Keratinocyte (primary cell): ENCODE data around the gene RCBTB2. TPM values are rescaled to one million over a fixed set of nuclear protein-coding genes. Genes with fewer than 3 reads are reported as not detected.

Experiments
- DNase-seq: peaks from one replicate; pipeline ENCODE4 v3.0.0-alpha.2; 2011; ENCODE audit warnings: low read depth, missing footprints, low spot score
- FAIRE-seq: peaks from 2 replicates; lab custom pipeline; 2011; peaks lifted over from hg19 to GRCh38; lab: Jason Lieb, UNC
- H2AFZ ChIP-seq: 2 replicates; pipeline ENCODE4 v1.6.0; 2012; ENCODE audit warnings: low read length, control low read depth, inconsistent platforms; ENCODE audit not compliant: control insufficient read depth
- H3K27ac ChIP-seq: 2 replicates; pipeline ENCODE4 v1.5.1; 2011; ENCODE audit warnings: low read length; ENCODE audit not compliant: control insufficient read depth, insufficient read depth
- H3K27me3 ChIP-seq: 3 replicates; pipeline ENCODE4 v1.6.0; 2011; ENCODE audit warnings: low read length; ENCODE audit not compliant: control insufficient read depth, insufficient read depth; ENCODE audit errors: extremely low read depth
- H3K36me3 ChIP-seq, 2 experiments: 2 replicates in 1 of 2; 3 replicates in 1 of 2; pipeline ENCODE4 v1.5.1; 2011; ENCODE audit warnings: low read length in 2 of 2, mild to moderate bottlenecking in 1 of 2; ENCODE audit not compliant: control insufficient read depth in 2 of 2, insufficient read depth in 2 of 2; ENCODE audit errors: extremely low read depth in 1 of 2
- H3K4me1 ChIP-seq: 3 replicates; pipeline ENCODE4 v1.5.1; 2011; ENCODE audit warnings: low read length; ENCODE audit not compliant: control insufficient read depth, insufficient read depth; ENCODE audit errors: extremely low read depth
- H3K4me2 ChIP-seq: 3 replicates; pipeline ENCODE4 v1.6.0; 2011; ENCODE audit warnings: low read depth, low read length; ENCODE audit not compliant: control insufficient read depth, insufficient read depth; ENCODE audit errors: extremely low read depth
- H3K4me3 ChIP-seq, 3 experiments: fragments of 200-600 bp in 1 of 3; sonication (generic) in 1 of 3; 2 replicates in 2 of 3; 3 replicates in 1 of 3; pipeline ENCODE4 v1.5.1; 2011 to 2016; ENCODE audit warnings: low read length in 3 of 3, mild to moderate bottlenecking in 3 of 3, control low read depth in 2 of 3, inconsistent platforms in 1 of 3, low read depth in 1 of 3, mixed read lengths in 1 of 3, mixed run types in 1 of 3, moderate library complexity in 1 of 3; ENCODE audit not compliant: control insufficient read depth in 2 of 3, insufficient read depth in 2 of 3; ENCODE audit errors: extremely low read depth in 1 of 3
- H3K79me2 ChIP-seq: 2 replicates; pipeline ENCODE4 v1.6.0; 2012; ENCODE audit warnings: low read length; ENCODE audit not compliant: control insufficient read depth, insufficient read depth
- H3K9ac ChIP-seq: 3 replicates; pipeline ENCODE4 v1.6.0; 2011; ENCODE audit warnings: low read length; ENCODE audit not compliant: control insufficient read depth, insufficient read depth; ENCODE audit errors: extremely low read depth
- H3K9me1 ChIP-seq: 3 replicates; pipeline ENCODE4 v1.6.0; 2011; ENCODE audit warnings: low read length; ENCODE audit not compliant: control insufficient read depth, insufficient read depth; ENCODE audit errors: extremely low read depth
- H3K9me3 ChIP-seq: 2 replicates; pipeline ENCODE4 v1.5.1; 2012; ENCODE audit warnings: low read depth, low read length; ENCODE audit not compliant: control insufficient read depth
- H4K20me1 ChIP-seq: 3 replicates; pipeline ENCODE4 v1.6.0; 2011; ENCODE audit warnings: low read length; ENCODE audit not compliant: control insufficient read depth, insufficient read depth; ENCODE audit errors: extremely low read depth
- EZH2 ChIP-seq: IDR thresholded peaks from one replicate; pipeline ENCODE4 v1.6.1; 2012; ENCODE audit warnings: inconsistent platforms, mild to moderate bottlenecking, low read length, moderate library complexity
- dilution Hi-C: fragments of 300-500 bp; cut with MboI; formaldehyde crosslinking; loops from one replicate; pipeline ENCODE4 v1.7.0; 2020; ENCODE audit warnings: low sequenced_read_pairs; ENCODE audit not compliant: extremely low pct_ligation_motif_present
- polyA plus RNA-seq, 5 experiments: library from polyadenylated mRNA; depleted of rRNA in 3 of 5; stranded (reverse) in 3 of 5; stranded (forward) in 1 of 5; unstranded in 1 of 5; fragments of >200 nt; gene quantifications; 1 replicate in 1 of 5; 2 replicates in 3 of 5; 3 replicates in 1 of 5; pipeline versions ENCODE4 v1.2.1 to v1.2.3, GENCODE V29; 2011 to 2012; ENCODE audit warnings: missing spikeins in 2 of 5, low read depth in 1 of 5, low replicate concordance in 1 of 5
- TF ChIP-seq, protein P1 (sequence below), 3 experiments: IDR thresholded peaks in 1 of 3; conservative IDR thresholded peaks in 1 of 3; optimal IDR thresholded peaks in 1 of 3; 2 replicates in 2 of 3; 3 replicates in 1 of 3; pipeline versions ENCODE3 to v1.5.1; 2011; ENCODE audit warnings: low read length in 3 of 3, mild to moderate bottlenecking in 3 of 3, moderate library complexity in 2 of 3, control low read depth in 1 of 3, inconsistent platforms in 1 of 3; ENCODE audit not compliant: insufficient read depth in 2 of 3; ENCODE audit errors: extremely low read depth in 1 of 3

RCBTB2 gene
- polyA plus RNA-seq, 1 donor (not counting 4 experiments of a cell fraction or from before 2014, with no cell fraction given), result 5.5 TPM

DNA sequence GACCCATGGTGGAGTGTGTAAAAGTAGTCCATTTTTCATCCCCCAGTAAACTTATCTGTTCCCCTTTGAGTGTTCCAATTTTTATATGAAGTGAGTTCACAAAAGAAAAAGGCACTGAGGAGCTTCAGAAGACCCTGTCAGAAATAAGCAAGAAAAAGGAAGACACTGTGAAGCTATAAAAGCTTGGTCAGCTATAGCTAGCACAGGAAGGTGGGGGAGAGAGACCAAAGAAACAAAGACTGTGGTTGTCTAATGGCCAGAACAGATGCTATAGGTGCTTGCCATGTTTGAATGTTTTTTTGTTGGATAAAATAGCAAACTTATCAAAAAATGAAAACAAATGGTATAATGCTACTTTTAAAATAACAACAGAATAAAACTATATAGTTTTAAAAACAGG lies 46.5 kb downstream of the RCBTB2 start:
- H3K27ac ChIP-seq, result no peak overlapping the region
- TF ChIP-seq EZH2, result no peak
- TF ChIP-seq, protein P1, sequence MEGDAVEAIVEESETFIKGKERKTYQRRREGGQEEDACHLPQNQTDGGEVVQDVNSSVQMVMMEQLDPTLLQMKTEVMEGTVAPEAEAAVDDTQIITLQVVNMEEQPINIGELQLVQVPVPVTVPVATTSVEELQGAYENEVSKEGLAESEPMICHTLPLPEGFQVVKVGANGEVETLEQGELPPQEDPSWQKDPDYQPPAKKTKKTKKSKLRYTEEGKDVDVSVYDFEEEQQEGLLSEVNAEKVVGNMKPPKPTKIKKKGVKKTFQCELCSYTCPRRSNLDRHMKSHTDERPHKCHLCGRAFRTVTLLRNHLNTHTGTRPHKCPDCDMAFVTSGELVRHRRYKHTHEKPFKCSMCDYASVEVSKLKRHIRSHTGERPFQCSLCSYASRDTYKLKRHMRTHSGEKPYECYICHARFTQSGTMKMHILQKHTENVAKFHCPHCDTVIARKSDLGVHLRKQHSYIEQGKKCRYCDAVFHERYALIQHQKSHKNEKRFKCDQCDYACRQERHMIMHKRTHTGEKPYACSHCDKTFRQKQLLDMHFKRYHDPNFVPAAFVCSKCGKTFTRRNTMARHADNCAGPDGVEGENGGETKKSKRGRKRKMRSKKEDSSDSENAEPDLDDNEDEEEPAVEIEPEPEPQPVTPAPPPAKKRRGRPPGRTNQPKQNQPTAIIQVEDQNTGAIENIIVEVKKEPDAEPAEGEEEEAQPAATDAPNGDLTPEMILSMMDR (optimal IDR thresholded peaks at IDR 0.05 in 1 of 3, IDR thresholded peaks at IDR 0.05 in 1 of 3, conservative IDR thresholded peaks at IDR 0.05 in 1 of 3; ENCODE audit: extremely low read depth in 1 of 3, insufficient read depth in 2 of 3, low read length in 3 of 3), result no peak
- H3K79me2 ChIP-seq, result no peaks in the 10 kb centered on the region
- H4K20me1 ChIP-seq, result no peaks in the 10 kb centered on the region
- no peak for DNase-seq
- H2AFZ ChIP-seq, result no peak overlapping the region
- no peaks in the 10 kb centered on the region for H3K36me3 ChIP-seq
- no peaks in the 10 kb centered on the region for H3K9me1 ChIP-seq
- H3K9me3 ChIP-seq, result no peaks in the 10 kb centered on the region
- H3K27me3 ChIP-seq, result no peaks in the 10 kb centered on the region
- H3K4me3 ChIP-seq, result no peak overlapping the region
- H3K9ac ChIP-seq, result no peak overlapping the region
- dilution Hi-C loops, result no loop called here
- no peak for FAIRE-seq
- H3K4me1 ChIP-seq, result peaks cover 3% of the 10 kb centered on the region
- H3K4me2 ChIP-seq, result no peak overlapping the region

DNA sequence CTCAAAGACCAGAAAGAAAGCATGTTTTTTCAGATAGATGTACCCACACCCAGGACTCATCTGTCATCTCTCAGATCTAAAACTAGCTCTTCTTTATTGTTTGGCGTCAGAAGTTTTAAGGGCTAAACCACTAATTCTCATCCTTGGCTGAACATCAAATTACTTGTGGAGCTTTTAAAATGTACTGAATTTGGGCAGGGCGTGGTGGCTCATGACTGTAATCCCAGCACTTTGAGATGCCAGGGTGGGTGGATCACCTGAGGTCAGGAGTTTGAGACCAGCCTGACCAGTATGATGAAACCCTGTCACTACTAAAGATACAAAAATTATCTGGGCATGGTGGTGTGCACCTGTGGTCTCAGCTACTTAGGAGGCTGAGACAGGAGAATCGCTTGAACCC lies 47.4 kb downstream of the RCBTB2 start:
- dilution Hi-C loops, result no loop called here
- Histone ChIP-seq H3K4me1 (peaks cover 3% of the 10 kb centered on the region), H2AFZ (no peak overlapping the region), H3K4me3 (no peak overlapping the region), H3K36me3 (no peaks in the 10 kb centered on the region), H3K9ac (no peak overlapping the region), H3K9me3 (no peaks in the 10 kb centered on the region), H3K9me1 (no peaks in the 10 kb centered on the region), H3K79me2 (no peaks in the 10 kb centered on the region), H3K27ac (no peak overlapping the region), H3K27me3 (no peaks in the 10 kb centered on the region), H3K4me2 (no peak overlapping the region), H4K20me1 (no peaks in the 10 kb centered on the region)
- TF ChIP-seq, protein P1 (optimal IDR thresholded peaks at IDR 0.05 in 1 of 3, IDR thresholded peaks at IDR 0.05 in 1 of 3, conservative IDR thresholded peaks at IDR 0.05 in 1 of 3; ENCODE audit: extremely low read depth in 1 of 3, insufficient read depth in 2 of 3, low read length in 3 of 3), result no peak
- no peak for TF ChIP-seq EZH2
- FAIRE-seq (no peak), DNase-seq (no peak)
